ENCODE results near the gene DAPK1.

The DAPK1 gene

GRCh38 chr9:87685441-87685840, 187.8 kb downstream of the DAPK1 start:
- H3K36me3 ChIP-seq (ENCODE audit: insufficient read depth, low read length), result no peaks in the 10 kb centered on the region
- no peak overlapping the region for H3K4me2 ChIP-seq (ENCODE audit: low read length)
- TF ChIP-seq EZH2 (IDR thresholded peaks at IDR 0.05; ENCODE audit: borderline replicate concordance, low read length), result no peak
- no peak for TF ChIP-seq CTCF (IDR thresholded peaks at IDR 0.05; ENCODE audit: low read length)
- H4K20me1 ChIP-seq (ENCODE audit: insufficient read depth, low read length), result no peaks in the 10 kb centered on the region
- no peaks in the 10 kb centered on the region for H3K9me2 ChIP-seq (ENCODE audit: low read depth, low read length)
- no peak overlapping the region for H3K4me3 ChIP-seq (ENCODE audit: low read depth, low read length, poor library complexity, severe bottlenecking)
- no peaks in the 10 kb centered on the region for H3K4me1 ChIP-seq (ENCODE audit: insufficient read depth, low read length, severe bottlenecking)
- H3K9me3 ChIP-seq (ENCODE audit: low read length), result no peaks in the 10 kb centered on the region
- H3K79me2 ChIP-seq (ENCODE audit: insufficient read depth, low read length), result no peaks in the 10 kb centered on the region
- no peak overlapping the region for H3K9ac ChIP-seq (ENCODE audit: low read length)
- no peak overlapping the region for H2AFZ ChIP-seq (ENCODE audit: low read length)
- no peaks in the 10 kb centered on the region for H3F3A ChIP-seq (ENCODE audit: insufficient read depth, low read length)
- no peak overlapping the region for H3K27ac ChIP-seq (ENCODE audit: low read depth, low read length, poor library complexity, severe bottlenecking)
- H3K27me3 ChIP-seq (ENCODE audit: insufficient read depth, low read length), result no peaks in the 10 kb centered on the region

GRCh38 chr9:87685871-87686519, 188.3 kb downstream of the DAPK1 start:
- H3K36me3 ChIP-seq (ENCODE audit: insufficient read depth, low read length), result no peaks in the 10 kb centered on the region

GRCh38 chr9:87686520-87687090, 188.9 kb downstream of the DAPK1 start:
- no peaks in the 10 kb centered on the region for H3K36me3 ChIP-seq (ENCODE audit: insufficient read depth, low read length)
- TF ChIP-seq CTCF (IDR thresholded peaks at IDR 0.05; ENCODE audit: low read length), result no peak
- TF ChIP-seq EZH2 (IDR thresholded peaks at IDR 0.05; ENCODE audit: borderline replicate concordance, low read length), result no peak

More at GRCh38 chr9:87685871-87686519, 188.3 kb downstream of the DAPK1 start:
- Histone ChIP-seq H3K4me2 (ENCODE audit: low read length) (no peak overlapping the region), H3K27me3 (ENCODE audit: insufficient read depth, low read length) (no peaks in the 10 kb centered on the region), H3K4me3 (ENCODE audit: low read depth, low read length, poor library complexity, severe bottlenecking) (no peak overlapping the region), H3K4me1 (ENCODE audit: insufficient read depth, low read length, severe bottlenecking) (no peaks in the 10 kb centered on the region), H4K20me1 (ENCODE audit: insufficient read depth, low read length) (no peaks in the 10 kb centered on the region), H3K9me2 (ENCODE audit: low read depth, low read length) (no peaks in the 10 kb centered on the region), H3F3A (ENCODE audit: insufficient read depth, low read length) (no peaks in the 10 kb centered on the region), H2AFZ (ENCODE audit: low read length) (no peak overlapping the region), H3K9me3 (ENCODE audit: low read length) (no peaks in the 10 kb centered on the region), H3K9ac (ENCODE audit: low read length) (no peak overlapping the region), H3K27ac (ENCODE audit: low read depth, low read length, poor library complexity, severe bottlenecking) (no peak overlapping the region), H3K79me2 (ENCODE audit: insufficient read depth, low read length) (no peaks in the 10 kb centered on the region)
- TF ChIP-seq EZH2 (IDR thresholded peaks at IDR 0.05; ENCODE audit: borderline replicate concordance, low read length) (no peak), CTCF (IDR thresholded peaks at IDR 0.05; ENCODE audit: low read length) (no peak)

More at GRCh38 chr9:87686520-87687090, 188.9 kb downstream of the DAPK1 start:
- no peaks in the 10 kb centered on the region for H3K9me3 ChIP-seq (ENCODE audit: low read length)
- no peaks in the 10 kb centered on the region for H3K27me3 ChIP-seq (ENCODE audit: insufficient read depth, low read length)
- no peaks in the 10 kb centered on the region for H3F3A ChIP-seq (ENCODE audit: insufficient read depth, low read length)
- no peak overlapping the region for H3K4me3 ChIP-seq (ENCODE audit: low read depth, low read length, poor library complexity, severe bottlenecking)
- H3K79me2 ChIP-seq (ENCODE audit: insufficient read depth, low read length), result no peaks in the 10 kb centered on the region
- no peak overlapping the region for H2AFZ ChIP-seq (ENCODE audit: low read length)
- H3K4me1 ChIP-seq (ENCODE audit: insufficient read depth, low read length, severe bottlenecking), result no peaks in the 10 kb centered on the region
- H4K20me1 ChIP-seq (ENCODE audit: insufficient read depth, low read length), result no peaks in the 10 kb centered on the region
- H3K27ac ChIP-seq (ENCODE audit: low read depth, low read length, poor library complexity, severe bottlenecking), result no peak overlapping the region
- no peak overlapping the region for H3K4me2 ChIP-seq (ENCODE audit: low read length)
- H3K9me2 ChIP-seq (ENCODE audit: low read depth, low read length), result no peaks in the 10 kb centered on the region
- no peak overlapping the region for H3K9ac ChIP-seq (ENCODE audit: low read length)

All from OCI-LY1 (cell line).